ENCODE measurements around the gene ABCB6.

The ABCB6 gene

DNA sequence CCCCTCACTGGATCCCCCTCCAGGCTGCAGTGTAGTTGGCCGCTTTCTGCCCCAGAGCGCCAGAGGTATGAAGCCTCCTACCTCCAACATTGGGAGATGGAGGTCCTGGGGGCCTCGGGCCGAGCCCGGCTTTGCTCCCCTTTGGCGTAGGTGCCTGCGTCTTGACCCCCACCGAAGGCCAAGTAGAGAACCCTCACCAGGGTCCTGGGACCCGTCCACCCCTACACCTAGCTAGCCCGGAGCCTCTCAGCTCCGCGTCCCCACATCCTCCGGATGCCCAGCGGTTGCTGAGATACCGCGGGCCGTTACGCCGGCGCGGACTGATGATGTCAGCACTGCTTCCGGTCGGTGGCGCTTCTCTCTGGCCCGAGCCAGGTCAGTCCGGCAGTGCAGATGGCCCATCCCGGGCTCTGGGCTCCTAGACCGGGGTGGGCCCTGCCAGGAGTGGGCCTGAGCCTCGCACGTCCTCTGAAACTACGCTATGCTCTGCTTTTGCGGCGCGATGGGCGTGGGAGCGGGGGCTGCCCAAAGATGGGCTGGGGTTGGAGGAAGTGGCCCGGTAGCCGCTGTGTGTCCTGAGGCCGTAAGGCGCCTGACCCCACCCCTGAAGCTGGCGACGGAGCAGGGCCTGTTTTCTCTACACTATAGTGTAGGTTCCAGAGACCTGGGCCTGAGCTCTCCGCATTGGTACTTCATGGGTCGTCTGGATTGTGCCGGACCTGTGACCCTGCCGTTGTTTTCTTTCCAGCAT is 26.6 kb upstream of the ABCB6 start, which contains the start of the genes GLB1L and STK16:
TSS of gene GLB1L (minus strand) at position 297 of the 751 bp plus-strand sequence. CDS start 1,871 bp downstream, outside the sequence.
TSS of gene STK16 (plus strand) at position 332 of the 751 bp plus-strand sequence. CDS start 521 bp downstream, outside the sequence.
- DNase-seq (ENCODE audit: low read depth, low spot score) = peak; percentile 80

DNA sequence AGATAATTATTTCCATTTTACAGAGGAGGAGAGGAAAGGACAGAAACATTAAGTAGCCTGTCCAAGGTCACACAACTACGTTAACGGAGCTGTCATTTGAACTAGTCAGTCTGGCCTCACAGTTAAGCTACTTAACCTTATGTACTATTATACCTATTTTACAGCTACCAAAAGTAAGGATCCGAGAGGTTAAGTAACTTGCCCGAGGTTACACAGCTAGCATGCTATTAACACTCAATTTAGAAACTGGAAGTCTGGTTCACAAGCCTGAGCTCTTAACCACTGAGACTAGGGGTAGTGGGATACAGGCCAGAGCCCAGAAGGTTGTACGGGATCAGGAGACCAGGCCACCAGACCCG is 26.0 kb upstream of the ABCB6 start:
- DNase-seq (ENCODE audit: low read depth, low spot score) = no peak

DNA sequence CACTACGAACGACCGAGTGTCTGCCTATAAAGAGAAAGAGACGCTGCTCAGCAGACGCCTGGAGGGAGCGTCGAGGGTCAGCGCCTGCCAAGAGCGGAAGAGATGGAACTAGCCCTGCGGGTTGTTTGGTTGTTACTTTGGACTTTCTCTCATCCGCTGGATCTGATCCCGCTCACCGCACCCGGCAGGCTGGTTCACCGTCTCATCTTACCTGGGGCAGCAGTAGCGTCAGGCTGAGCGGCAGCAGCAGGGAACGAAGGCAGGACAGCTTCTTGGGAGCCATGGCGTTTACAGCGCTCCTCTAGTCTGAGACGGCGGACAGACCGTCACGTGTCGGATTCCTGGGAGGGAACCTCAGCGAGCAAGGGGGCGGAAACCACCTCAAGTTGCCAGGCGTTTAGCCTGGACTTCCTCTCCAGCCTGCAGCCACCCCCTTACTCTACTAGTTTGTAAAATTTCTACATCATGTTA is 24.6 kb upstream of the ABCB6 start:
- DNase-seq (ENCODE audit: low read depth, low spot score) = no peak

DNA sequence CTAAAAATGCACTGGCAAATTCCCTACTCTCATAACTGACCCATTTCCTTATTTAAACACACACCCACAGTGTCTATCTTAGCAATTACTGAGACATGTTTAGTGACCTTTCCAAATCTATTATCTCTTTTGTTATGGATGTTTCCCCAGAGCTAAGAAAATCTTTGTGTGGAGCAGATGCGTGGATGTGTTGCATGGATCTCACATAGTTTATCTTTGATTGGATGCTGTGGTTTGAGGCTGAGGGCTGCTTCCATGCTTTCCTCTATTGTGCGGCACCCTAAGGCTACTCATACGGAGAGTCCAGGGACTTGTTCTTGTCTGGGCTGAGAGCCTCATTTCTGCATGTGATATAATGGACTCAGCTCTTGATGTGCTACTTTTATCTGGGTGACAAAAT is 15.6 kb upstream of the ABCB6 start:
- no peak for DNase-seq (ENCODE audit: low read depth, low spot score)

DNA sequence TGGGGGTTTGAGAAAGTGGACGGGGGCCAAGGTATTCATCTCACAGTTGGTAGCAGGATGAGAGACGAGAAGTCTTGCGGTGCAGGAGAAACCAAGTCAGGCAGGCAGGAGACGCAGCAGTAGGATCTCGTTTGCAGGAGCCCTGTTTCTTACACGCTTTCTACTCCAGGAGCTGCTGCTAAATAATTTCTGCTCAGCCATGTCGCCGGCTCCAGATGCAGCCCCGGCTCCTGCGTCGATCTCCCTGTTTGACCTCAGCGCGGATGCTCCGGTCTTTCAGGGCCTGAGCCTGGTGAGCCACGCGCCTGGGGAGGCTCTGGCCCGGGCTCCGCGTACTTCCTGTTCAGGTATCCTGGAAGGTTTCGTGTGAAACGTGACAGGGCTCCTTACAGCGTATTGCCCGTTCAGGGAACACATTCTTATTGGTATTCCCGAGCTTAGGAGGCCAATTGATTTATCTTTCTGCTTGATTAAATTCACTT is 11.3 kb upstream of the ABCB6 start:
- DNase-seq (ENCODE audit: low read depth, low spot score) = no peak

DNA sequence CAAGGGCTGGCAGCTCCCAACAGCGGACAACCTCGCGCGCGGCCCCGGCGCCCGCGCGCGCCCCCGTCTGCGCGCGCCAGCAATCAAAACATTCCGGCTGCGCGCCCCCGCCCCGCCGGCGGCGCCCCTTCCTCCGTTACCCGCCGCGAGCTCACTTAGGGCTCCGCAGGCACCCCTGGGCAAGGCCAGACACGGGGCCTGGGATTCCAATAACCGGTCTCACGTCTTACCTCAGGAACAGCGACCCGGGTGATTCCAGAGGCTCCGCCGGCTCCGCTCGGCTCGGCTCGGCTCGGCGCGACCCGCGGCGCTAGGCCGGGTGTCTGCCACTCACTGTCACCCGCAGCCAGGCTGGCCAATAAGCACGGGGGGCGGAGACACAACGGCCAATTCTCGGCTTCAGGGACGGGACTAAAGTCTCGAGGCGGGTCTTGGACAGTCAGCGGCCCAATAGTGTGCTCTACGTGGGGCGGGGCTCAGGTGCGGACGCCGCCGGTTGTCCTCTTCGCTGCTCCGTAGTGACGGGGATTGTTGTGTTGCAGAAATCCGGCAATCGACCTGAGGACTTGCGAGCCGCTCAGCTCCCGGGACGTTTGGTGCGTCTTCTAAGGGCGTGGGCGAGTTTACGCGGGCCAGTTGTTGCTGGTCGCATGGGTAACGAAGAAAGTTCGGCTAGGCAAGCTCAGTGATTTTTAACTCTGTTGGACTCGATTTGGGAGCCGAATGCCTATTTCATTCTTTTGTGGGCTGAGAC is 10.7 kb upstream of the ABCB6 start, which contains the start of the genes ANKZF1 and ATG9A:
TSS of gene ANKZF1 (plus strand) at position 502 of the 754 bp plus-strand sequence. CDS start 452 bp downstream, outside the sequence.
TSS of gene ATG9A (minus strand) at position 332 of the 754 bp plus-strand sequence. CDS start 1,612 bp downstream, outside the sequence.
- DNase-seq (ENCODE audit: low read depth, low spot score) = peak; percentile 92

DNA sequence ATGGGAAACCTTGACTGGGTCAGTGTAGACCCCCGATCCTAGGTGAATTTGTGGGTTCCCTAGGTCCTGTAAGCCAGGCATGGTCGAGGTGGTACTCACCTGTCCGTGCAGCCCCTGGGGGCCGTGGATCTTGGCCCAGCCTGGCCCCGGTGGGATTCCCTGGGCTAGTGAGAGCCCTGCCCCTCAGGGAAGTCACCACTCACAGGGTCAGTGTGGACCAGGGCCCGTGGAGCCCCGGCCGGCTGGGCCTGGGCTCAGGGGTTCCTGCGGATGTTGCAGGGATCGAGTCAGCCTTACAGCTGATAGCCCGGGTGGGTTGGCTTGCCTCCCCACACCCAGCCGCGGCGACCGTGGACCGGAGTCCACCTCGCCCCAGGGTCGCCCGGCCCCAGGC is 10.2 kb upstream of the ABCB6 start:
- DNase-seq (ENCODE audit: low read depth, low spot score) = no peak

DNA sequence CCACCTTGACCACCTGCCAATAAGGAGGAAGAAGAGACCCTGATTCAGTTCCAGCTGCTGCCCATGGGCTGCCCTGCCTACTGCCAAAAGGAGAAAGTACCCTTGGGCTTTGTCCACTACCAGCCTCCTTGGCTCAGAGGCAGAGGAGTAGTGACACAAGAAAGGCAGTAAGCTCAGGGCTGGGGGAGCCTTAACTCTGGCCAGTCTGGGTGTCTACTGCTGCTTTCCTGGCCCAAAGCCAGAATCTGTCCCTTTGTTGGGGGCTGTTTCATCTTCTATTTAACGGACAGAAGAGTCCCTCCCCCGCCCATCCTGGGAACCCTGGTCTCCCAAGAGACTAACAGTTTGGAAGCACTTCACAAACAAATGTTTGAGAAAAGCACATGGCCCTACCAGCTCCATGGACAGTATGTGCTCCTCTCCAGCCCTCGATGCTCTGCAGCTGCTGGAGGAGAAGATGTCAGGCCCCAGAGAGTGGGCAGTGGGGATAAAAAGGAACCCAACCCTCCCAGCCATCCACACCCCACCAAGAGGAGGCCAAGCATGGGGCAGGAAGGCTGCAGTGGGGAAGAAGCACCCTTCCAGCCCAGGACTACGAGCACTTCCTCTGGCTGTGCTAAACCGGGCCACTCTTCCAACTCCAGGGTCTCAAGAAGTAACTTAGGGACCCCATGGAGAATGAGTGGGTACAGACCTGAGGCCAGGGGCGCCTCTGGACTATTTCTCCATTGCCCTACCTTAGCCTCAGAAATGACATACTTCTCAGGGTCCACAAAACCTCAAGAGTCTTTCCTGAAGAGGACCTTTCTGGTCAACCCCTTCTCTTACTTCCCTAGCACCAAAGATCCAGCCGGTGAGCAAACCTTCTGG is 9.5 kb upstream of the ABCB6 start:
- no peak for DNase-seq (ENCODE audit: low read depth, low spot score)

DNA sequence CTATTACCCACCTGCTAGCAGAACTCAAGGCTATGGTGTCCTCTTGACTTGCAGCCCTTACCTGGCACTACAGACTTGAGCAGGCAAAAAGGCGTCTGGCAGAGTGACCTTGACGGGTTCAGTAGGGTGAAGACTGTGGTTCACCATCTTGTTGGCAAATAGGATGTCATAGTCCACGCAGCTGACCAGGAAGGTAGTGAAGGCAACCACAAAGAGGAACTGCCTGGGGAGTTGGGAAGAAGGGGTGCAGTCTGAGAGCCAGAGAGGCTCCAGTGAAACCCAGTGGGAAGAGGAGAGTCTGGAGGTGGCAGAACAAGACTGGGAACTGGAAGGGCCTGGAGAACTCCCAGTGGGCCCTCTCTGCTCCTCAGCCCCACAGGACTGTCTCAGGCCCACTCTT is 6.6 kb upstream of the ABCB6 start:
- DNase-seq (ENCODE audit: low read depth, low spot score) = no peak

DNA sequence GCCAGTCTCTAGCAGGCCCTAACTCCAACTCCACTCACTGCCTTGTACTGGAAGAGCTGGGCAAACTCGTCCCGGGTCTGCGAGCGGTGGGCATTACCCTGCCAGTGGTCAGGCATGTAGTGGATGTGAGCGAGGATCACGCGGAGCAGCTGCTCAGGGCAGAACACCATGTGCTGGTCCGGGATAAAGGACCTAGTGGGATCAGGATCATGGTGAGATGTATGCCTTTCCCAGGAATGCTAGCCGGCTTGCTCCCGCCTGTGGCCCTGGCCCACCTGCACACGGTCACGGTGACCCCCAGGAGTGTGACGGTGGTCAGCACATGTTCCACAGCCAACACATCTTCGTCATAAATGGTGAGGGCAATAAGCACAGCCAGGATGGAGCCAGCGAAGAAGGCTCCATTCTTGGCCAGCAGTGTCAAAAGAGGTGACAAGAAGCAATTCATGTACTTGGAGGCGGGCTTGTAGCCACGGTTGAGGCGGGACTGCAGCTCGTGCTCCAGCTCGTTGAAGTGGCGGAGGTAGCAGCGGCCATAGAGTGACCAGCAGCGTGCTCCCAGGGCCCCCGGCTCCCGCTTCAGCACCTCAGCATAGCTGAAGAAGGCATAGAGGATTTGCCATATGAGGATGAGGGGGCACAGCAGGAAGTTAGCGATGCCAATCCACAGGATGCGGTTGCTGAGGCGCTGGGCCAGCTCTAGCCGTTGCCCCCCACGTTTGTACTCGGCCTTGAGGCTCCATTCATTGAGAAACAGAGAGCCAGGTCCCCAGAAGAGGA is 5.3 kb upstream of the ABCB6 start:
- DNase-seq (ENCODE audit: low read depth, low spot score) = no peak

DNA sequence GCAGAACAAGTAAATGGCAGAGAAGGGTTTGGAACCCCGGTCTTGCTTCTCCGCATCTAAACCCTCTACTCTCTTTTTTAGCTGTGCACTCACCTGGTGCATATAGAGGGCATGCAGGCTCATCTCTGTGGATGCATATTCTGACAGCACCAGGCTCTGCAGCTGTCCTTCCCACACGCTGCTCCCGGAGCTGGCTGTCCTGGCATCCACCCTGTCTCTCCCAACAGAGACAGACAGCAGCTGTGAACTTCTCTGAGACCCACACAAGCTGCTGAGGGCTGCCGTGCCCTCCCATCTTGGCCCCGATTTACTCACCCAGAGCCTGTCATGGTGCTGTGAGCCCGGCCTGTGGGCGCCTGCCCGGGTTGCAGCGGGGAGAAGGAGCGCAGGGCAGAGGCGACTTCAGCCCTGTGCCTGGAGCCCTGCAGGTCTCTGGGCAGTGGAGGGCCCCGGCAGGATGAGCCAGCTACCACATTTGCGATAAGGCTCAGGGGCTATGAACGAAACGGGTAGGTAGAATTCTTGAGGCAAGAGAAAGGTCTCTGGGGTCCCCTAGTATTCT is 3.3 kb upstream of the ABCB6 start:
- no peak for DNase-seq (ENCODE audit: low read depth, low spot score)

DNA sequence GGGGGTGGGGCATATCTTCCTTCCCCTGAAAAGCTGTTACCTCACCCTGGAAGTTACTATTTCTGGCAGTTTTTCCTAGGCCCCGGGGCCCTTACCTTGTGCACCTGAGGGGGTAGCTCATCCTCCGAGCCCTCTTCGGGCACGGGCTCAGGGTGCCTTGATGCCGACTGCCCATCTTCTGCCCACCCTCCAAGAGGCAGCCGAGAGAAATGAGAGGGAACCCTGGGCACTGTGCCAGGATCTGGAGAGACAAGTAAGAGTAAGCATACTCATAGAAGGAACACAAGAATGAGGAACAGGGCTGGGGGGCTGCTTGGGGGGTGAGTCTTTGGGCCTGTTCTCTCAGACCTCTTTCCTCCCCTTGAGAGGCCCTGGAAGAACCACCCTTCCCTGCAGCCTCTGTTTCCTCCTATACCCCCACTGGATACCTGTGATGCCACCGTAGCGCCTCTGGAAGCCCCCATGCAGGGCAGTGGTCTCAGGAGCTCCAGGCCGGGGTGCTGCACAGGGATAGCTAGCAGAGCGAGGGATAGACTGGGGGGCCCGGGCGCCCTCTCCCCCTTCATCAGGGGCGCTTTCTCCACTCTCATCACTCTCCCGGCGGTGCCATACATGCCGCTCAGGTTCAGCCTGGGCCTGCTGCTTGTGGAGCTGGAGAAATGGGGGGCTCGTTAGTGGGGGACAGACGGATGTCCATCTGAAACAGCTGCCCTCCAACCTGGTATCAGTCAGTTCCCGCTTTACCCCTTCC is 2.1 kb upstream of the ABCB6 start:
- no peak for DNase-seq (ENCODE audit: low read depth, low spot score)

DNA sequence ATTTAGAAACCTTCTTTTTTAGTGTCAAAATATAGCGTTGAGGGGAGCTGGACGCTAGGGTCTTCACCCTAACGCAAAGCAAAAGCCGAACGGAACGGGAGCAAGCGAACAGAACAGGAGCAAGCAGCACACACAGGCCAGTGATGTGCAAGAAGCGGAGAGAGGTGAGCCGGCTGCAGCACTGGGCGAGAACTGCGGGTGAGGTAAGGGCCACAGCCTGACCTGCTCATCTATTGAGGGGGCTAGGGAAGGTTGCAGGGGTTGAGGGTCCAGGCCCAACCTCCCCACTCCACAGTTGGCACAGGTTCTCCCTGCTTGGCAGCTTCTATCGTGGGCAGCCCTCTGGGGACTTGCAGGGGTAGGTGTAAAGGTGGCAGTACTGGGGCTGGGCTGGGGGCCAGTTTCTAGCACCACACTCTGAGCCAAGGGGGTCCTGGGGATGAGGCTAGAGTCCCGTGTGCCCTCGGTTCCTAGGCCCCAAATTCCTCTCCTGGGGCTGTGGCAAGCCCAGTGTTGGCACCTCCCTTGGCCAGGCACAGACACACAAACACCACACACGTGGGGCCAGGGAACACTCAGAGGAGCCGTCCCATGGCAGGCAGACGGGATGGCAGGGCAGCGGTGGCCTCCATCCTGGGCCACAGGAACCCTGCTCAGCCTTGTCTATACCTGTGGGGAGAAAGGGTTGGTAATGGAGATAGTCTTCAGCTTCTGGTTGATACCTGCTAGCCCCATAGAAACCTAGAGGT is 1.2 kb upstream of the ABCB6 start:
- no peak for DNase-seq (ENCODE audit: low read depth, low spot score)

DNA sequence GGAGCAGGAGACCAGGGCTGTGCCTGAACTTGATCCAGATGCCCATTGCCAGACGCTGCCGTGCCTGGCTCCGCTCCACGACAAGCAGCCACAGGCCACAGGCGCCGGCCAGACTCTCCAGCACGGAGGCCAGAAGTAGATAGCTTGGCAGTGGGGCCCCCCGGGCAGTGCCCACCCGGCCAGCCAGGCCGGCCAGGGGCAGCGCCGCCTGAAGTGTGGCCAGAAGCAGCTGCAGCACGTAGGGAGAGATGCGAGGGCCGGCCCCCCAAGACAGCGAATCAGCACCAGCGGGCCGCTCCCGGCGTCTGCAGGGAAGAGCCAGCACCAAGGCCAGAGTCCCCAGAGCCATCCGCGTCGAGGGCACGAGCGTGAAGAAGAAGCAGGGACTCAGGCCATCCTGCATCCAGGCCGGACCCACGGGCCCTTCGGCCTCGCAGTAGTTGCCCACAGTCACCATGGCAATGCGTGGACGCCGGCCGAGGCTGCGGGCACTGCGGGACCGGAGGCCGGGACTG is 484 bp downstream of the ABCB6 start:
- DNase-seq (ENCODE audit: low read depth, low spot score) = peak; percentile 68

DNA sequence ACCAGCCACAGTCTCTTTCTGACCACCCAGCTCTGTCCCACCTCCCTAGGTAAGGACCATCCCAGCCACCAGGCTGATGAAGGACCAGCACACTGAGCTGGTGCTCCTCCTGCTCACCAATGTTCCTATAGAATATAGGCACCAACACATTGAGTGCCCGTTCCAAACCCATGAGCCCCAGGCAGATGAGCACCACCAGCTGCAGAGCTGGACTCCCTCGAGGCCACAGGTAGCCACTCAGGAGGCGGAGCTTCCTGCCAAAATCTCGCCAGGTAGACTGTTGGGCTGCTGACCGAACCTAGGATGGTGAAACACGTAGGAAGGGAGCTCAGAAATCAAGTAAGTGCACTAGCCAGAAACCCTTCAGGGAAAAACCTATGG is 2.2 kb downstream of the ABCB6 start:
- DNase-seq (ENCODE audit: low read depth, low spot score) = no peak

DNA sequence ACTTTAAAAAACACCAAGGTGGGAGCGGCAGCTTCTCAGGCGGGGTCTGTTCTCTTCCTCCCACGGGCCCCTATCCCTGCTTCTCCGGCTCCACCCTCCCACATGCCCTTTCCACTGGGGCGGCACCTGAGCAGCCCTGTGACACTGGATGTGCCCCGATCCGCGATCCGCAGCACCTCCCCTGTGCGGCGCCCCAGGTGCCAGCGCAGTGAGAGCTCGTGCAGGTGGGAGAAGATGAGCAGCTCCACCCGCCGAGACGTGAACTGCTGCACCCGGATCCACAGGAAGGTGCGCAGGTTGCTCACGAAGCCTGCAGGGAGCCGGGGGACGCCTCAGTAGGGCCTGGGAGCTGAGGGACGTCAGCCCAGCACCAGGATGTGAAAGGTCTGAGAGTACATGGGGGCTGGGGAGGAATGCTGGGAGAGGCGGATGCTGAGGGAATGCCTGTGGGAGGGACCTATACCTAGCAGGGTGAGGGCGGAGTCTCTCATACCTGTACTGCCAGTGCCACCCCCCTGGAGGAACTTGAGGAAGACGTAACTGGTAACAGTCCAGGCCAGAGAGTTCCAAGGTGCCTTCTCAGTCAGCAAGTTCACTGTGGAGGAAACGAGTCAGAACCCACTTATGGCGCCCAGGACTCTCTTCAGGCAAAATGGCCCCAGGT is 2.8 kb downstream of the ABCB6 start:
- DNase-seq (ENCODE audit: low read depth, low spot score) = no peak

DNA sequence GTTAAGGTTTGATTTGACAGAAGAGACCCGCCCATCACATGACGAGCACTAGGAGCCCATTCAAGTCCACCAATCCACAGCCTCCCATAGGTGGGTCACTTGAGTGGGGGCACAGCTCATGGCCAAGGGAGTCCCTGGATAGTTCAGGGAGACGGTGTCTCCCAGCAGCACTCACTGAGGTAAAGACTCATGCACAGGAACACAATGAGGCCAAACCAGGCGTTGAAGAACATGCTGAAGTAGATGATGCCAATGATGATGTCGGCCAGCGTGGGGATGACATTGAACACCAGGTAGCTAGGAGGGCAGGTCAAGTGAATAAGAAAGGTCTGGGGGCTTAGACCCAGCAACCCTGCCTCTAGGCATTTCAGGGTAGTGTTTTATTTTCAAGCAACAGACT is 4.0 kb downstream of the ABCB6 start:
- no peak for DNase-seq (ENCODE audit: low read depth, low spot score)

DNA sequence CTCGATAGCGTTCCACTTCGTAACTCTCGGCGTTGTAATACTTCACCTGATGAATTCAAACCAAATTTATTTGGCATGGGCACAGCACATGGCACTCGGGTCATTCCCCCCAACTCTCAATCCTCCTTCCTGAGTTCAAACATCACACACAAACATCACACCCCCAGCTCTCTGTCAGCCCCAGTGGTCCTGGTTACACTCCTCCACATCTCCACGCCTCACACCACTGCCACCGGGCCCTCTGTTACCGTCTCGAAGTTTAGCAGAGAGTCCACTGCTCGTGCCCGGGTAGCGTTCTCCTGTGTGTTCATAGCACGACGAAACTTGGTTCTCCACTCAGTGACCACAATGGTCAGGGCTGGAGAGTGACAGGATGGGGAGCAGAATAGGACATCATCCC is 4.6 kb downstream of the ABCB6 start:
- DNase-seq (ENCODE audit: low read depth, low spot score) = no peak
